HG02885 (cell line): Measurements from ENCODE around the gene DNAI1.
"Not testable (repeated sequence)": the region's sequence is repeated elsewhere in the genome, so short reads cannot be mapped to it uniquely, and the experiment has no call there.

Experiments
- ATAC-seq: cut with Tn5 transposase; IDR thresholded peaks from one replicate; pipeline ENCODE4 v1.9.1; 2021; ENCODE audit warnings: mild to moderate bottlenecking; ENCODE audit not compliant: unreplicated experiment, poor library complexity

The DNAI1 gene

GRCh38 chr9:34446951-34447350 lies 11.7 kb upstream of the DNAI1 start:
- ATAC-seq, result no peak

GRCh38 chr9:34450644-34451043 lies 8.0 kb upstream of the DNAI1 start:
- ATAC-seq, result no peak

DNA sequence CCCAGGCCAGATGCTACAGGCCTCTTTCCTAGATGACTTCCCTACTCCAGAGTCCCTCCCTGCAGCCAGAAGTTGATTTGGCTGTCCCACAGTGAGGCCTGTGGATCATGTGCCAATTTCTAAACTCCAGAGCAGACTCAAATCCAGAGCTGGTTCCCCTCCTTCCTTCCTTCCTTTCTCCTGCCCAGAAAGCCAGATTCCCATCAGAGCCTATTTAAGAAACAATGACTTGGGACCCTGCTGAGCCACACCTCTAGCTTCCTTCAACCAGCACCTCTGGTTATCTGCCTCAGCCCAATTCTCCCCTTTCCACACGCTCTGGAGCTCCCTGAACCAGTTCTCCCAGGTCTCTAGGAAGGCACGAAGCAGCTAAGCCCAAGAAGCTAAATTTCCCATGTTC lies 7.5 kb upstream of the DNAI1 start:
- ATAC-seq, result no peak

- peak; percentile 89 for ATAC-seq
These were observed 7.1 kb upstream of the DNAI1 start for GRCh38 chr9:34451545-34451944.

DNA sequence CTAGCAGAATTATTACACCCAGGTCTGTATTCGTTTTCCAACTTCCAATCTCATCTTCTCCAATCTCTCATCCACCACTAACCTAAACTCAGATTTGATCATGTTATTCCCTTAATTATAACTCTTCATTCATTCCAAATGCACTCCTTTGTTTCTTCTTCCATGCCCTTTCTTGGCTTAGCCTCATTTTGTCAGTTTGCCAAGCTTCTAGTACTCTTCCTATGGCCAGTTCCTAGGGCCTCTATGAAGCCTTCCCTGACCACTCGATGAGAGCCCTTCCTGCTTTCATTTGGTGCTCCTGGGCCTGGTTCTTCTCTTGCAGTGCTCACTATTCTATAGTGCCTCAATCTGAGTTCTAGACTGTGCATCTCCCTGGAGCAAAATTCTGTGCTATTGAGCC lies 6.0 kb upstream of the DNAI1 start:
- ATAC-seq, result no peak

GRCh38 chr9:34454571-34455065 lies 4.0 kb upstream of the DNAI1 start:
- ATAC-seq, result no peak

GRCh38 chr9:34456151-34456550 lies 2.5 kb upstream of the DNAI1 start:
- no peak for ATAC-seq

- ATAC-seq, result no peak
These were observed 1.9 kb upstream of the DNAI1 start for GRCh38 chr9:34456746-34457145.

- no peak for ATAC-seq
These were observed 1.2 kb upstream of the DNAI1 start for GRCh38 chr9:34457266-34458012.

- no peak for ATAC-seq
These were observed 345 bp downstream of the DNAI1 start for GRCh38 chr9:34458959-34459340.

DNA sequence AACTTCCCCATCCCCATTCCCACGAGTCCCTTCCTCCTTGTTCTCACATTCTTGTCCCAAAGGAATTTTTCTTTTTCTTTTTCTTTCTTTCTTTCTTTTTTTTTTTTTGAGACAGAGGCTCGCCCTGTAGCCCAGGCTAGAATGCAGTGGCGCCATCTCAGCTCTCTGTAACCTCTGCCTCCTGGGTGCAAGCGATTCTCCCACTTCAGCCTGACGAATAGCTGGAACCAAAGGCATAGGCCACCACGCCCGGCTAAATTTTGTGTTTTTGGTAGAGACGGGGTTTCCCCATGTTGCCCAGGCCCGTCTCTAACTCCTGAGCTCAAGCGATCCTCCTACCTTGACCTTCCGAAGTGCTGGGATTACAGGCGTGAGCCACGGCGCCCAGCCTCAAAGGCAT lies 751 bp downstream of the DNAI1 start:
- ATAC-seq, result no peak

DNA sequence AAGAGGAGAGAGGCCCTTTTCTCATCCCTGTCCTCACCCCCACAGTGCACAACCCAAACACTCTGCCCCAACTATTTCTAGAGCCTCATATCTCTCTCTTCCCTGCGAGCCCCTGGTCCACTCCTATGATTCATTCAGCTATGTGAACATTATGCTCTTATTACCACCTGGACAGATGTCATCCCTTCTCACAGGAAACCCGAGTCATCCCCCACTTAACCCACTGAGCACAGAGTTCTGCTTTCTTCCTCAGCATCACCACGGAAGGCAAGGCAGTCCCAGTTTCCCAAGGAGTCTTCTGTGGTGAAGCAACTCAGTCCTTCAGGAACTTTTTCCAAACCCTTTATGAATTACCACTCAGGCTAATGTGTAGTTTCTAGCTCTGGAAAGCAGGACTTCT lies 1.3 kb downstream of the DNAI1 start:
- no peak for ATAC-seq

- no peak for ATAC-seq
These were observed 4.7 kb downstream of the DNAI1 start for GRCh38 chr9:34463098-34463900.

DNA sequence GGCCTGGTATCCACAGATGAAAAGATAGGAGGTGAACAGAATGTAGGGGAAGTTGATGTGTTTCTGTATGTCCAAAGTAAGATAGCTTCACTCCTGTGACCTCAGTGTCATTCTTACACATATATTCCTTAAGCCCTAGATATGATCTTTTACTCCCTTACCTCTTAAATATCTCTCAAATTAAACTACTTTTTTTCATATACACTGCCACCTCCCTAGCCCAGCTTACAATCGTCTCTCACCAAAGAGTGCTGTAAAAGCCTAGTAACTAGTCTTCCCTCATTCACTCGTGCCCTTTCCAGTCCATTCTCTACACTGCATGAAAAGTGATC lies 5.3 kb downstream of the DNAI1 start:
- ATAC-seq, result no peak

GRCh38 chr9:34464571-34464970 lies 6.0 kb downstream of the DNAI1 start:
- no peak for ATAC-seq

GRCh38 chr9:34465468-34465867 lies 6.9 kb downstream of the DNAI1 start:
- no peak for ATAC-seq

- no peak for ATAC-seq
These were observed 16.5 kb downstream of the DNAI1 start for GRCh38 chr9:34475097-34475496.

GRCh38 chr9:34477541-34477940 lies 18.9 kb downstream of the DNAI1 start:
- no peak for ATAC-seq

DNA sequence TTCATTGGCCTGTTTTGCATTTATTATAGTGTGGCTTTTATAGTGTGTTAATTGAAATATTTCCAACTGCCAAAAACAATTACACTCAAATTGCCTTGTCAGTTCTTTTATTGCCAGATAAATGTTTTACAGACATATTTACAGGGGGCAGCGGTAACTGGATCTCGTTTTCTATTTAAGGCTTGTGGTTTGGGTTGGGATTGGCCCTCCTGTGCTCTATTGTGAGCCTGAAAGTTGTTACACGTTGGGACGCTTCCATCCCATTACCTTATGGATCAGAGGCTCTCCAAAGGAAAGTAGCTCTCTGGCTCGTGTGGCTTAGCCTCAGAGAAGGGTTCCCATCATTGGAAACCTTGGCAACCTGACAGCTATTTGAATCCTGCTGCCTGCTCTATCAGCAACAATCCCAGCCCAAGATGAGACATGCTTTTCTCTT lies 20.8 kb downstream of the DNAI1 start:
- ATAC-seq, result no peak

GRCh38 chr9:34481620-34482019 lies 23.0 kb downstream of the DNAI1 start:
- ATAC-seq, result not testable (repeated sequence)

DNA sequence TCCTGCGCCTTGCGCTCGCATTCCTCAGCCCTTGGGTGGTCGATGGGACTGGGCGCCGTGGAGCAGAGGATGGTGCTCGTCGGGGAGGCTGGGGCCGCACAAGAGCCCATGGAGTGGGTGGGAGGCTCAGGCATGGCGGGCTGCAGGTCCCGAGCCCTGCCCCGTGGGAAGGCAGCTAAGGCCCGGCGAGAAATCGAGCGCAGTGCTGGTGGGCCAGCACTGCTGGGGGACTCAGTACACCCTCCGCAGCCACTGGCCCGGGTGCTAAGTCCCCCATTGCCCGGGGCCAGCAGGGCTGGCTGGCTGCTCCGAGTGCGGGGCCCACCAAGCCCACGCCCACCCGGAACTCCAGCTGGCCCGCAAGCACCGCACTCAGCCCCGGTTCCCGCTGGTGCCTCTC lies 24.1 kb downstream of the DNAI1 start:
- not testable (repeated sequence) for ATAC-seq

GRCh38 chr9:34484678-34485077 lies 26.1 kb downstream of the DNAI1 start:
- no peak for ATAC-seq
